HG03025 (cell line): ENCODE measurements around the gene MBD3L5.
A peak's percentile ranks its signal among the peaks of the same experiment; 100 is the strongest.
"Not testable (repeated sequence)": the region's sequence is repeated elsewhere in the genome, so short reads cannot be mapped to it uniquely, and the experiment has no call there.

Experiments used
- ATAC-seq: cut with Tn5 transposase; IDR thresholded peaks from one replicate; pipeline ENCODE4 v1.9.1; 2021; ENCODE audit warnings: mild to moderate bottlenecking, moderate library complexity; ENCODE audit not compliant: unreplicated experiment, low FRiP score

The MBD3L5 gene

DNA sequence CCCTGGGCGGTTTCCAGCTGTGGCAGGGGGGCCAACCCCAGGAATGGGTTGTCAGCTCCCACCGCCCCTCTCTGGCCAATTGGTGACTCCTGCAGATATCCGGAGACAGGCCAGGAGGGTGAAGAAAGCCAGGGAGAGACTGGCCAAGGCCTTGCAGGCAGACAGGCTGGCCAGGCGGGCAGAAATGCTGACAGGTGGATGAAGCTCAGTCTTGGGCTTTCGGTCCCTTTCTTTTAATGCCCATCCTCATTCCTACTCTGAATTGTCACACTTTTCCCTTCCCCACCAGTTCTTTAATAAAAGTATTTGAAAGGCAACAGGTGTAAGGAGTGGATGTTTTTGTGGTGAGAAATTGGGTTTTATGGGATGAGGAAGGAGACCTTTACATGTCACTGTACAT, 21.0 kb downstream of the MBD3L5 start:
- ATAC-seq = not testable (repeated sequence)

DNA sequence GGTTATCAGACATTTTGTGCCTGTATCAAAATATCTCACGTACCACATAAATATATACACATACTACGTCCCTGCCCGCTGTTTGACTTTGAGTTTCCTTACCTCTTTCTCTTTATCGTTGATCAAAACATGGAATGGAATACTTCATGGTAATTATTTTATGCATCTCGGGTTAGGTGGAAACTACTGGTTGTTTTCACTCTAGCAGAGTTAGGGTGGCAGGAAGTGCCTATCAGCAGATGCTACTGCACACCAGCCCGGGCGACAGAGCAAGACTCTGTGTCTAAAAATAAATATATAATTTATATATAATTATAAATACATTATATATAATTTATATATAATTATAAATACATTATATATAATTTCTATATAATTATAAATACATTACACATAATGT, 22.5 kb downstream of the MBD3L5 start:
- not testable (repeated sequence) for ATAC-seq

DNA sequence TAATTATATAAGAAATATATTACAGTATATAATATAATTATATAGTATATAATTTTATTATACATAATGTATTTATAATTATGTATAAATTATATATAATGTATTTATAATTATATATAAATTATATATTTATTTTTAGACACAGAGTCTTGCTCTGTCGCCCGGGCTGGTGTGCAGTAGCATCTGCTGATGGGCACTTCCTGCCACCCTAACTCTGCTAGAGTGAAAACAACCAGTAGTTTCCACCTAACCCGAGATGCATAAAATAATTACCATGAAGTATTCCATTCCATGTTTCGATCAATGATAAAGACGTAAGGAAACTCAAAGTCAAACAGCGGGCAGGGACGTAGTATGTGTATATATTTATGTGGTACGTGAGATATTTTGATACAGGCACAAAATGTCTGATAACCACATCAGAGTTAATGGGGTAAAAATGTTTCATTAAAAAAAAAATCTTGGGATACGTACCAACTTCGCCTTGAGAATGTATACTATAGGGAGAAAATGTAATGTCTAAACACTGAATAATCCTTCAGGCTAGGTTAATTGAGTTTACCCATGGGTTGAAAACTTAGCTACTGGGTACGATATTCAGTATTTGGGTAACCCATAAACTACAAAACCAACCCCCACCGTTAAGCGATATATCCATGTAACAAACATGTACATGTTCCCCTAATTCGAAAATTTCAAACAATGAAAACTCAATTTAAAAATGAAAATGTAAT, 24.4 kb downstream of the MBD3L5 start:
- ATAC-seq = not testable (repeated sequence)

DNA sequence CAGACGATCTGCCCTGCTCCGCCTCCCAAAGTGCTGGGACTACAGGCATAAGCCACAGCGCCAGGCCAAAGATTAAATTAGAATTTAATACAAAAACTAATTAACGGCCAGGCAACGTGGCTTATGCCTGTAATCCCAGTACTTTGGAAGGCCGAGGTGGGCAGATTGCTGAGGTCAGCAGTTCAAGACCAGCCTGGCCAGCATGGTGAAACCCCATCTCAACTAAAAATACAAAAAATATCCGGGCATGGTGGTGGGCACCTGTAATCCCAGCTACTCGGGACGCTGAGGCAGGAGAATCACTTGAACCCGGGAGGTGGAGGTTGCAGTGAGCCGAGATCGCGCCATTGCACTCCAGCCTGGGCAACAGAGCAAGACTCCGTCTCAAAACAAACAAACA, 25.3 kb downstream of the MBD3L5 start:
- ATAC-seq = not testable (repeated sequence)

DNA sequence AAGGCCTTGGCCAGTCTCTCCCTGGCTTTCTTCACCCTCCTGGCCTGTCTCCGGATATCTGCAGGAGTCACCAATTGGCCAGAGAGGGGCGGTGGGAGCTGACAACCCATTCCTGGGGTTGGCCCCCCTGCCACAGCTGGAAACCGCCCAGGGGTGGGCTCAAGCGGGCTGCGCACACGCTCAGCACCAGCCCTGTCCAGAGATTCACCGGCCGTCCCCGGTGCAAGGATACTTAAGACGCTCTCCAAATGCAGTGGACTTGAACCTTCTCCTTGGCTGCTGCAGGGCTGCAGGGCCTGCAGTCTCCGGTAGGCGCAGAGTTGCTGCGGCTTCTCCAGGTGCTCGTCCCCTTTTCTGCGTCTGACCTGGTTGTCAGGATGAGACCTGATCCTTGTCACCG, 26.0 kb downstream of the MBD3L5 start:
- not testable (repeated sequence) for ATAC-seq

DNA sequence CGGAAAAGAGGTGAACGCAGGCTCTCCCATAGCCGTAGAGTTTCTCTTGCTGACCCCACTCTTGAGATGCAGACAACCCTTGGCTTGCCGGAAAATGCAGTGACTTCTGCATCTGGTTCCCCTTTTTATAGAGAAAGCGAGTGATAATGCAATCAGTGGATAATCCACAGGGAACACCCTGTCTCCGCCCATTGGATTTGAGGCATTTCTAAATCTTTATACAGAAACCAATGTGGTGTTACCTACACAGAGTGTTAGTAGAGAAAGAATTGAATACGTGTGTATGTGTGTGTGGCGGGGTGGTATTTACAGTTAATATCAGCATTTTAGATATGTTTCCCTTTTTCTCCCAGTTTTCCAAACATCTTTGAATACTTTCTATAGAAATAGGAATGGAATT, 28.2 kb downstream of the MBD3L5 start, which contains the start of gene MBD3L3:
Gene MBD3L3, minus strand, starts transcription at position 101 of the 400 bp plus-strand sequence. Its CDS starts 71 bp downstream, at position 30.
- not testable (repeated sequence) for ATAC-seq

DNA sequence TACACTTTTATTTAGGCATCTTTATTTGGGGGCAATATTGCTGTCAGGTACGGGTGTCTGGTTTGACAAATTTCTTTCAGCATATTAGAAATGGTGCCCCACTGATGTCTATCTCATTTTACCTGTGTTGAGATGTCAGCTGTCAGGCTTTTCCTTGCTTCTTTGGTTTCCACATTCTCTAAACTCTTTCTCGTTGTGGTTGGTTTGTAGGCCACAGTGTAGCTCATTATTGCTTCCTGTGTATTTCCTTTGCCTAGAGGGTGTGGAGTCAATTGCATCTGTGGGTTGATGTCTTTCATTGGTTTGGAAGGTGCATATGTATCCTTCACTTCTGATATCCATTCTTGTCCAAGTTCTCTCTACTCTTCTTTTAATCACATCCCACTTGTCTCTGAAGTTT, 29.6 kb downstream of the MBD3L5 start:
- not testable (repeated sequence) for ATAC-seq

DNA sequence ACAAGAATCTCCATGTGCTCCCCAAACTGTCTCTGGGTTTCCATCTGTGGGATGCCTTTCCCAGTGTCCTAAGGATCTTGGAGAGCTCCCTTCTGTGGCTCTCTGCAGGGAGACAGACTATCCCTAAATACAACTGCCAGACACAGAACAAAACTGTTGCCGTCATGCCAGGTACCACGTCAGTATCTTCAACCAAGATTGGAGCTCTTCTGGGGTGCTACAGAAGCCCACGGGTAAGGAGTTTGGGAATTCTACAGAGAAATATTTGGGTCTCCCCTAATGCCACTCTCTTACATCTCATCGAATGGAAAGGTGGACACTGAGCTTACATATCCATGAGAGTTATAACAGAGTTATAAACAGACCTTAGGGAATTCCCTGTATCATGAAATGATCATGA, 33.0 kb downstream of the MBD3L5 start:
- ATAC-seq = no peak

DNA sequence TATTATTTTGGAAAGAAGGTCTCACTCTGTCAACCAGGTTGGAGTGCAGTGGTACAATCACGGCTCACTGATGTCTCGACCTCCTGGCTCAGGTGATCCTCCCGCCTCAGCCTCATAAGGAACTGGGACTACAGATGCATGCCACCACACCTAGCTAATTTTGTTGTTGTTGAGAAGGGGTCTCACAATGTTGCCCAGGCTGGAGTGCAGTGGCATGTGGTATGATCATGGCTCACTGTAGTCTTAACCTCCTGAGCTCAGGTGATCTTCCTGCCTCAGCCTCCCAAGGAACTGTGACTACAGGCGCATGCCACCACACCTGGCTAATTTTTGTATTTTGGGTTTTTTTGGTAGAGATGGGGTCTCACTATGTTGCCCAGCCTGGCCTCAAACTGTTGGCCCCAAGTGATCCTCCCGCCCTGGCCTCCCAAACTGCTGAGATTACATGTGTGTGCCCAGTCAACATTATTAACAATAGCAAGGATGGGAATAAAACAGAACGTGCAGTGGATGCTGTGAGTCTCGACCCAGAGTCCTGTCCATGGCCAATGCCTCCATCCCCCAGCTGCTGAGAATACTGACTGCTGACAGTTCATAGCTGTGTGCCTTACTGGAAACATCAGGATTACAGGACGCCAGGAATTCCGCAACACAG, 33.5 kb downstream of the MBD3L5 start:
- no peak for ATAC-seq

DNA sequence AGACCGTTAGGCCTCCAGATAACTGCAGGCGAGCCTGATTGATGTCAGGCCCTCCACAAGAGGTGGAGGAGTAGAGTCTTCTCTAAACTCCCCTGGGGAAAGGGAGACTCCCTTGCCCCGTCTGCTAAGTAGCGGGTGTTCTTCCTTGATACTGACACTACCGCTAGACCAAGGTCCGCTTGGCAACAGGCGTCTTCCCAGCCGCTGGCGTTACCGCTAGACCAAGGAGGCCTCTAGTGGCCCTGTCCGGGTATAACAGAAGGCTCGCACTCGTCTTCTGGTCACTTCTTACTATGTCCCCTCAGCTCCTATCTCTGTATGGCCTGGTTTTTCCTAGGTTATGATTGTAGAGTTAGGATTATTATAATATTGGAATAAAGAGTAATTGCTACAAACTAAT, 36.7 kb downstream of the MBD3L5 start:
- not testable (repeated sequence) for ATAC-seq

DNA sequence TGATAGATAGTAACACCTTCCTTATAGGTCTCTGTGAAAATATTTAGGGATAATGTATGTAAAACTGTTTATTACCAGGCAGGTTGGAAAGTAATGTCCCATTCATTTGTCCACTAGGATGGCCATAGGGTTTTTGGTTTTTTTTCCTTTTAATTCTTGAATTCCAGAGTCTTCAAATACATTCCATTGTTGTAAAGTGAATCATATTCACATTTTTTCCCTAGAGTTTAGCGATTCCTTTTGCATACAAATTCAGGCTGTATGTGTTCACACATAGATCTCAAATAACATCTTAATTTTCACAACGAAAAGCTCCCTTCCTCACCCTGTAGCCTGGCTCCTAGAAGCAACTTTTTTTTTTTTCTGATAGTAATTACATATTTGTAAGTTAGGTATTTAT, 37.3 kb downstream of the MBD3L5 start:
- ATAC-seq = no peak

DNA sequence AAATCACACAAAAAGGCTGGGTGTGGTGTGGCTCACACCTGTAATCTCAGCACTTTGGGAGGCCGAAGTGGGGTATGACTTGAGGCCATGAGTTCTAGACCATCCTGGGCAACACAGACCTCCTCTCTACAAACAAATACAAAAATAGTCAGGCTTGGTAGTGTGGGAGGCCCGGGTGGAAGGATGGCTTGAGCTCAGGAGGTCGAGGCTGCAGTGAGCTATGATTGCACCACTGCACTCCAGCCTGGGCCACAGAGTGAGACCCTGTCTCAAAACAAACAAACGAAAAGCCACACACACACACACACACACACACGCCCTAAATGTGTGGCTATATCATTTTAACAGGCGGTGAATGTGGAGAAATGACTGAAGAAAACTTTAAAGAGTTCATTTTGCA, 38.2 kb downstream of the MBD3L5 start:
- no peak for ATAC-seq

DNA sequence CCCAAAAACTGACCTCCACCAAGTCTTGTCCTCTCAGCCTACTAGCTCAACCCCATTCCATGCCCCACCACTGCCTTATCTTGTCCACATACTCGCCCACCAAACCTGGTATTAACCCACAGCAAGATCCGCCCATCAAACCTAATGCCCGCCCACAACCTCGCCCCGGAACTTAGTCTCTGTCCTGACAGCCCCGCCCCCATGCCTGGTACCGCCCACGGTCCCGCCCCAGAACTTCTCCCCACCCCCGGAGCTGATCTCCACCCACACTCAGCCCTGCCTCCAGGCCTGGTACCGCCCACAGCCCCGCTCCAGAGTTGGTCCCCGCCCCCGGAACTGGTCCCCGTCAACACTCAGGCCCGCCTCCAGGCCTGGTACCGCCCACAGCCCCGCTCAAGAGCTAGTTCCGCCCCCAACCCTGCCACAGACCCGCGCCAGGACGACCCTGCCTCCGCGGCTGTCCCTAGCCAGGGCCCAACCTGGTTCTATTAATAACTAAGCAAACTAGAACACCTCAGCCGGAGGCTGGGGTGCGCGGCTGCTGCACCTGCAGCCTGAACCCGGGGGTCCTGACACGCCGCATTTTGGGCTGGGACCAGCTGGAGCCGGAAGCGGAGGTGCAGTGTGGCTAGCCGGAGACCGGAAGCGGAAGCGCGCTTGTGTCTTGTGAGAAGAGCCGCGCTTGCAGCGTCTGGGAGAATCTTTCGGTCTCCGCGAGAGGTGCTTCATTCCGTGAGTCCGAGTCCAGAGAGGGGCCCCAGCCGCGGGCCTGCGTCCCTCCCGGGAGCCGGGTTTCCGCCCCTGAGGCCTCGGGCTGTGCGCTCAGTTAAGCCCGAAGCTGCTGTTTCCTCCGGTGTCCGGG, 38.9 kb downstream of the MBD3L5 start, which contains the start of gene ZNF557:
Gene ZNF557, plus strand, starts transcription at position 662 of the 862 bp plus-strand sequence. CDS start 5,372 bp downstream, outside the sequence.
- peak; percentile 90 for ATAC-seq

DNA sequence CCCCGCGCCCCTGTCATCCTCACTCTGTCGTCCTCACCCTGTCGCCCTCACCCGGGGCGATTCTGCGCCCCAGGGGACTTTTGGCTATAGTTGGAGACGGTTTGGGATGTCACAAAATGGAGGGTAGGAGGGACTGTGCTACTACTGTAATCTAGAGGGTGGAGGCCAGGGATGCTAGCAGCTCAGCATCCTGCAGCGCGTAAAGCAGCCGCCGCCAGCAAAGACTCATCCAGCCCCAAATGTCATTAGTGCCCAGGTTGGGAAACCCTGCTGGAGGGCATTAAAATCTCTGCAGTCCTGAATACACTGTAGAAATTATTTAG, 39.5 kb downstream of the MBD3L5 start:
- no peak for ATAC-seq

DNA sequence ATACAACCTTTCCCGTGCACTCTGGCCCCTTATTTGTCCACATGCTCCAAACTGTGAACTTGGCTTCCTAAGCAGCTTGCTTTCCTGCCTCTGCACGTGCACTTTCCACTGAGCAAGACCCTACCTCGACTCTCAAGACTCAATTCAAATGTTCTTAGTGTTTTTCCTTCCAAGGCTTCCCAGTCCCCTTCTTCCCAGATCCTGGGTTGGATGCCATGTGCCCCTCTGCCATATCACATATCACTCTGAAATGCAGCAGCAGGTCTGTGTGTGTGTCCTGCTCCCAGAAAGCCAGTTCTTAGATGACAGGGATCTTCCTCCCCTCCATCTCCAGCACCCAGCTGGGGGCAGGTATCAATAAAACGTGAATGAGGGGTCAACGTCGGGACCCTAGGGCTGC, 42.2 kb downstream of the MBD3L5 start:
- no peak for ATAC-seq

DNA sequence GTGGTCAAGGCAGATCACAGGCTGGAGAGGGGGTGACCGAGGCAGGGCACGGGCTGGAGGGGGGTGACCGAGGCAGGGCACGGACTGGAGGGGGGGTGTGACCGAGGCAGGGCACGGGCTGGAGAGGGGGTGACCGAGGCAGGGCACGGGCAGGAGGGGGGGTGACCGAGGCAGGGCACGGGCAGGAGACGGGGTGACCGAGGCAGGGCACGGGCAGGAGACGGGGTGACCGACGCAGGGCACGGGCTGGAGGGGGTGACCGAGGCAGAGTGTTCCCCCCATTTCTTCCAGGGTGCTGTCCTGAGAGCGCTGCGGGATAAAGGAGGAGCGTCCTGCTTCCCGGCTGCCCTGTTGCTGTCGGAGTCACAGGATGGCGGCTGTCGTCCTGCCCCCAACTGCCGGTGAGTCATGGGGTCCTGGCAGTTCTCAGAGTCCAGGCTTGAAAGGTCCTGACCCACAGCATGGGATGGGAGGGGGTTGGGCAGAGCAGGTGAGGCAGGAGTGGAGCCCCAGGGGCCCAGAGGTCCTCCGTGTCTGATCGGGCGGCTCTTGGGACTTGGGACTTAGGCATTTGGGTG, 44.4 kb downstream of the MBD3L5 start:
- no peak for ATAC-seq

DNA sequence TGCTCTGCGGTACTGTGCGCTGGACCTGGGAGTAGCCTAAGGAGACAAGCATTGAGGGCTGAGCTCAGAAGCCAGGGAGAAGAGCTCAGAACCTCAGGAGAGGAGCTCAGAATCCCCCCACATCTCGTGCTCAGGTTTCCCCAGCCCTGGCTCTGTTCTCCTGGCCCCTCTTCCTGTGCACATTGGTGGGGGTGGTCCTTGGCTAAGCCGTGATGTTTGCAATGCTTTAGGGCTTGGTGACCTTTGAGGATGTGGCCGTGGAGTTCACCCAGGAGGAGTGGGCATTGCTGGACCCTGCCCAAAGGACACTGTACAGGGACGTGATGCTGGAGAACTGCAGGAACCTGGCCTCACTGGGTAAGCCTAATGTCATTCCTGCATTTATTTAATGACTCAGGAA, 45.8 kb downstream of the MBD3L5 start:
- no peak for ATAC-seq

DNA sequence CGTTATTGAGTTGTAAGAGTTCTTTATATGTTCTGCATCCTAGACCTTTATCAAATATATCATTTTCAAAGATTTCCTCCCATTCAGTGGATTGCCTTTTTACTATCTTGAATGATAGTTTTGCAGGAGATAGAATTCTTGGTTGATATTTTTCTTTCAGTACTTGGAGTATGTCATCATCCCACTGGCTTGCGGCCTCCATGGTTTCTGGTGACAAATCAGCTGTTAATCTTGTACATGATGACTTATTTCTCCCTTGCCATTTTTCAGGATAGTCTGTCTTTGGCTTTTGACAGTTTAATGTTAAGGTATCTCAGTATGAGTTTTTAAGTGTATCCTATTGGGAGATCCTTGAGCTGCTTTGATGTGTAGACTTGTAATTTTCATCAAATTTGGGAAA, 47.6 kb downstream of the MBD3L5 start:
- ATAC-seq = no peak
